Measurements from ENCODE around the gene ATP7A.
"Not testable (repeated sequence)": the region's sequence is repeated elsewhere in the genome, so short reads cannot be mapped to it uniquely, and the experiment has no call there.

The ATP7A gene

GRCh38 chrX:78042601-78043000 lies 132.1 kb downstream of the ATP7A start:
- DNase-seq, result no peak

GRCh38 chrX:78046362-78046761 lies 135.9 kb downstream of the ATP7A start:
- no peak for DNase-seq

GRCh38 chrX:78048052-78048451 lies 137.6 kb downstream of the ATP7A start:
- DNase-seq, result no peak

GRCh38 chrX:78063687-78064086 lies 153.2 kb downstream of the ATP7A start:
- DNase-seq, result no peak

GRCh38 chrX:78064152-78064551 lies 153.7 kb downstream of the ATP7A start:
- no peak for DNase-seq

GRCh38 chrX:78064698-78065601 lies 154.5 kb downstream of the ATP7A start:
- not testable (repeated sequence) for DNase-seq

GRCh38 chrX:78066110-78066509 lies 155.6 kb downstream of the ATP7A start:
- DNase-seq, result no peak

GRCh38 chrX:78071331-78071730 lies 160.8 kb downstream of the ATP7A start:
- DNase-seq, result no peak

GRCh38 chrX:78073147-78074077 lies 162.9 kb downstream of the ATP7A start:
- peak; percentile 1 for DNase-seq

GRCh38 chrX:78074088-78074487 lies 163.6 kb downstream of the ATP7A start:
- DNase-seq, result no peak

GRCh38 chrX:78075787-78076389 lies 165.4 kb downstream of the ATP7A start:
- no peak for DNase-seq

GRCh38 chrX:78081413-78081812 lies 170.9 kb downstream of the ATP7A start:
- DNase-seq, result not testable (repeated sequence)

GRCh38 chrX:78092296-78092695 lies 181.8 kb downstream of the ATP7A start:
- no peak for DNase-seq

GRCh38 chrX:78098108-78098507 lies 187.6 kb downstream of the ATP7A start:
- DNase-seq, result no peak

Data from T-helper 9 cell (primary cell).